ENCODE measurements around the gene ZNF525. TPM values are rescaled to one million over a fixed set of nuclear protein-coding genes. Genes with fewer than 3 reads are reported as not detected.

Gene ZNF525
- polyA plus RNA-seq, 1 of the 3 experiments (the other 2 are of a cell fraction), result 2.5 TPM

- WGBS (ENCODE audit: low lambda C conversion rate), result 92% methylated on average over 3 of the region's 3 CpGs
- Histone ChIP-seq H3K79me2 (ENCODE audit: insufficient read depth) (no peaks in the 10 kb centered on the region), H3K9ac (no peak overlapping the region), H3K27me3 (ENCODE audit: insufficient read depth) (no peaks in the 10 kb centered on the region), H3K9me2 (no peaks in the 10 kb centered on the region), H3K4me3 (ENCODE audit: low read depth in 2 of 2, low read length in 1 of 2) (no peak overlapping the region), H3K27ac (ENCODE audit: low read depth in 2 of 2, low read length in 1 of 2) (no peak overlapping the region), H3K4me2 (no peak overlapping the region), H2AFZ (ENCODE audit: low read depth) (no peak overlapping the region), H3K4me1 (ENCODE audit: control insufficient read depth in 1 of 2, insufficient read depth in 2 of 2, low read depth in 1 of 2, low read length in 1 of 2) (no peaks in the 10 kb centered on the region), H3K9me3 (peaks cover 9% of the 10 kb centered on the region; the same call in 1 of the 2 replicates), H3F3A (replicated peaks; ENCODE audit: insufficient read depth) (no peaks in the 10 kb centered on the region), H4K20me1 (ENCODE audit: insufficient read depth) (no peaks in the 10 kb centered on the region), H3K36me3 (replicated peaks in 1 of 2; ENCODE audit: control insufficient read depth in 1 of 2, insufficient read depth in 2 of 2, low read length in 1 of 2) (peaks cover 0 to 11% of the 10 kb centered on the region in 2 experiments)
- TF ChIP-seq USF2 (IDR thresholded peaks at IDR 0.05; ENCODE audit: borderline replicate concordance, low read depth, low read length) (no peak), MEF2A (IDR thresholded peaks at IDR 0.05; ENCODE audit: borderline replicate concordance, low read depth) (no peak), NFIC (IDR thresholded peaks at IDR 0.05; ENCODE audit: borderline replicate concordance) (no peak), SIN3A (IDR thresholded peaks at IDR 0.05; ENCODE audit: borderline replicate concordance, low read depth, low read length) (no peak), EZH2phosphoT487 (IDR thresholded peaks at IDR 0.05; ENCODE audit: borderline replicate concordance, low read depth) (no peak)
- no peak for DNase-seq
- CTCF ChIA-PET, result no interaction called here
- POLR2A ChIA-PET, result no interaction called here
Observed at GRCh38 chr19:53388168-53388567, 22.7 kb downstream of the ZNF525 start.

- Histone ChIP-seq H3K9me3 (peaks cover 9% of the 10 kb centered on the region; the same call in 1 of the 2 replicates), H3K4me2 (no peak overlapping the region), H3K9ac (no peak overlapping the region), H3F3A (replicated peaks; ENCODE audit: insufficient read depth) (peaks cover 1% of the 10 kb centered on the region), H3K4me1 (ENCODE audit: control insufficient read depth in 1 of 2, insufficient read depth in 2 of 2, low read depth in 1 of 2, low read length in 1 of 2) (no peaks in the 10 kb centered on the region), H2AFZ (ENCODE audit: low read depth) (no peak overlapping the region), H3K27ac (ENCODE audit: low read depth in 2 of 2, low read length in 1 of 2) (no peak overlapping the region), H4K20me1 (ENCODE audit: insufficient read depth) (no peaks in the 10 kb centered on the region), H3K4me3 (ENCODE audit: low read depth in 2 of 2, low read length in 1 of 2) (no peak overlapping the region), H3K79me2 (ENCODE audit: insufficient read depth) (no peaks in the 10 kb centered on the region), H3K9me2 (no peaks in the 10 kb centered on the region), H3K36me3 (replicated peaks in 1 of 2; ENCODE audit: control insufficient read depth in 1 of 2, insufficient read depth in 2 of 2, low read length in 1 of 2) (peaks cover 0 to 11% of the 10 kb centered on the region in 2 experiments), H3K27me3 (ENCODE audit: insufficient read depth) (no peaks in the 10 kb centered on the region)
- ChIA-PET CTCF (interaction anchor here (1.8 kb wide), 1 partner anchor 194 kb away, joined by 5 read pairs; no protein-coding TSS in a partner anchor), POLR2A (no interaction called here)
- 75% methylated on average over 5 of the region's 5 CpGs for WGBS (ENCODE audit: low lambda C conversion rate)
- no peak for TF ChIP-seq TAF1 (IDR thresholded peaks at IDR 0.05; ENCODE audit: borderline replicate concordance, low read depth, low read length)
- TF ChIP-seq SMC3 (IDR thresholded peaks at IDR 0.05; ENCODE audit: low read depth, low read length), result no peak
- no peak for TF ChIP-seq GATA2 (CRISPR knock-in tag; IDR thresholded peaks at IDR 0.05)
- TF ChIP-seq IRF3 (IDR thresholded peaks at IDR 0.05; ENCODE audit: low read depth, low read length), result no peak
- TF ChIP-seq MEF2A (IDR thresholded peaks at IDR 0.05; ENCODE audit: borderline replicate concordance, low read depth), result no peak
- no peak for TF ChIP-seq ELF1 (IDR thresholded peaks at IDR 0.05)
- TF ChIP-seq GABPA (IDR thresholded peaks at IDR 0.05; ENCODE audit: low read depth), result no peak
- TF ChIP-seq USF2 (IDR thresholded peaks at IDR 0.05; ENCODE audit: borderline replicate concordance, low read depth, low read length), result no peak
- no peak for TF ChIP-seq JUND (IDR thresholded peaks at IDR 0.05)
- no peak for TF ChIP-seq PBX3 (IDR thresholded peaks at IDR 0.05)
- no peak for TF ChIP-seq FOSL2 (IDR thresholded peaks at IDR 0.05; ENCODE audit: borderline replicate concordance, low read depth)
- TF ChIP-seq CHD2 (IDR thresholded peaks at IDR 0.05; ENCODE audit: low read length, partially characterized antibody), result no peak
- no peak for TF ChIP-seq RCOR1 (IDR thresholded peaks at IDR 0.05; ENCODE audit: low read length)
- no peak for TF ChIP-seq RFX5 (IDR thresholded peaks at IDR 0.05; ENCODE audit: low read length)
- TF ChIP-seq EP300 (IDR thresholded peaks at IDR 0.05; ENCODE audit: borderline replicate concordance in 1 of 2, low read depth in 1 of 2, low read length in 1 of 2), result no peak
- no peak for TF ChIP-seq SIN3A (IDR thresholded peaks at IDR 0.05; ENCODE audit: borderline replicate concordance, low read depth, low read length)
- TF ChIP-seq MAX (IDR thresholded peaks at IDR 0.05; ENCODE audit: low read depth), result no peak
- TF ChIP-seq YY1 (IDR thresholded peaks at IDR 0.05; ENCODE audit: low read depth), result no peak
- no peak for TF ChIP-seq TEAD4 (IDR thresholded peaks at IDR 0.05; ENCODE audit: borderline replicate concordance, insufficient read depth)
- TF ChIP-seq NFIC (IDR thresholded peaks at IDR 0.05; ENCODE audit: borderline replicate concordance), result no peak
- DNase-seq, result no peak
Observed at GRCh38 chr19:53388904-53389303, 23.4 kb downstream of the ZNF525 start.
